Lung (tissue), 12 donors: ENCODE results near the gene FHOD3. TPM values are rescaled to one million over a fixed set of nuclear protein-coding genes. Genes with fewer than 3 reads are reported as not detected.

ENCODE experiments used
- ATAC-seq: fragments of 200-7000 bp; cut with Tn5 transposase; one replicate; pipeline ENCODE4 v1.9.1; 2020; ENCODE audit warnings: moderate number of reproducible peaks; ENCODE audit not compliant: insufficient read depth, low FRiP score
- DNase-seq, 3 donors: peaks; one replicate each; pipeline ENCODE4 v3.0.0-alpha.2; 2013 to 2017
- H3K27ac ChIP-seq, 2 donors: one replicate each; pipeline ENCODE4 v1.5.1; 2013; ENCODE audit warnings: mild to moderate bottlenecking in 2 of 2, moderate library complexity in 2 of 2, control low read depth in 1 of 2, inconsistent platforms in 1 of 2, low read depth in 1 of 2, low read length in 1 of 2
- H3K27me3 ChIP-seq, 3 donors: one replicate each; pipeline ENCODE4 v1.5.1; 2013; ENCODE audit warnings: low read length in 2 of 3; ENCODE audit not compliant: control insufficient read depth in 3 of 3, insufficient read depth in 3 of 3
- H3K36me3 ChIP-seq, 4 donors: one replicate each; pipeline ENCODE4 v1.5.1; 2013; ENCODE audit warnings: low read length in 4 of 4, mild to moderate bottlenecking in 1 of 4, moderate library complexity in 1 of 4; ENCODE audit not compliant: control insufficient read depth in 4 of 4, insufficient read depth in 4 of 4
- H3K4me1 ChIP-seq, 5 donors: one replicate each; pipeline ENCODE4 v1.5.1; 2013; ENCODE audit warnings: low read length in 5 of 5, mild to moderate bottlenecking in 2 of 5, moderate library complexity in 1 of 5; ENCODE audit not compliant: control insufficient read depth in 5 of 5, insufficient read depth in 5 of 5
- H3K4me3 ChIP-seq: one replicate; pipeline ENCODE4 v1.5.1; 2013; ENCODE audit warnings: mild to moderate bottlenecking, control low read depth, moderate library complexity
- H3K9ac ChIP-seq, 2 donors: one replicate each; pipeline ENCODE4 v1.5.1; 2013; ENCODE audit warnings: low read length in 2 of 2, control low read depth in 1 of 2; ENCODE audit not compliant: insufficient read depth in 1 of 2
- H3K9me3 ChIP-seq, 4 donors: one replicate each; pipeline ENCODE4 v1.5.1; 2013; ENCODE audit warnings: low read length in 3 of 4, mild to moderate bottlenecking in 1 of 4, moderate library complexity in 1 of 4; ENCODE audit not compliant: control insufficient read depth in 4 of 4, insufficient read depth in 3 of 4
- CTCF ChIP-seq: IDR thresholded peaks from 2 replicates; pipeline ENCODE4 v1.5.1; 2012; ENCODE audit warnings: mild to moderate bottlenecking; ENCODE audit errors: control extremely low read depth, extremely low read depth
- WGBS, 2 donors: extraction: QIAGEN DNeasy Blood & Tissue Kit; methylation state at CpG; one replicate each; pipeline ENCODE4 v1.1.7; 2013; 5-methylcytosine and 5-hydroxymethylcytosine counted together
- polyA plus RNA-seq, 2 donors: library from polyadenylated mRNA; stranded (reverse); fragments of 200-250 nt; gene quantifications; one replicate each; pipeline ENCODE4 v1.2.1, GENCODE V29; 2013
- total RNA-seq, 2 donors: library from RNA; depleted of rRNA in 1 of 2; stranded (reverse); fragments of >200 nt in 1 of 2; gene quantifications; one replicate each; pipeline ENCODE4 v1.2.1, GENCODE V29; 2014 to 2021
- donor health status: control.
- donor health status: control.
- donor health status: Bipolar disorder and iron deficiency.
- donor health status: healthy.
- donor health status: DM: yes; HTN: yes; CAD: no.

The FHOD3 gene
- total and polyA plus RNA-seq, 4 donors: 1.0 to 7.4 (median 2.9) TPM

- no peaks in the 10 kb centered on the region for H3K36me3 ChIP-seq
- 94 to 95% methylated on average over 6 of the region's 6 CpGs for WGBS, 2 donors
- H3K27me3 ChIP-seq: no peaks in the 10 kb centered on the region
- ATAC-seq (no peak), DNase-seq (no peak)
- no peak overlapping the region for H3K27ac ChIP-seq
- no peaks in the 10 kb centered on the region for H3K4me1 ChIP-seq
- H3K9me3 ChIP-seq: no peaks in the 10 kb centered on the region
- no peak overlapping the region for H3K4me3 ChIP-seq
- no peak overlapping the region for H3K9ac ChIP-seq
- TF ChIP-seq CTCF: no peak
Measured at GRCh38 chr18:36613069-36613468, 315.6 kb downstream of the FHOD3 start.

GRCh38 chr18:36613810-36614209 is 316.3 kb downstream of the FHOD3 start:
- Histone ChIP-seq H3K4me1 (no peaks in the 10 kb centered on the region), H3K27me3 (no peaks in the 10 kb centered on the region), H3K4me3 (no peak overlapping the region), H3K36me3 (no peaks in the 10 kb centered on the region), H3K27ac (no peak overlapping the region), H3K9me3 (no peaks in the 10 kb centered on the region), H3K9ac (no peak overlapping the region)
- DNase-seq: no peak
- WGBS, 2 donors: 81 to 82% methylated on average over 3 of the region's 3 CpGs
- no peak for ATAC-seq
- no peak for TF ChIP-seq CTCF

- Histone ChIP-seq H3K27ac (no peak overlapping the region), H3K4me3 (no peak overlapping the region), H3K27me3 (no peaks in the 10 kb centered on the region), H3K36me3 (no peaks in the 10 kb centered on the region), H3K9ac (no peak overlapping the region), H3K4me1 (peaks cover 0 to 2% (median 0%) of the 10 kb centered on the region in 5 donors), H3K9me3 (no peaks in the 10 kb centered on the region)
- 44 to 48% methylated on average over 2 of the region's 2 CpGs for WGBS, 2 donors
- no peak for DNase-seq
- TF ChIP-seq CTCF: no peak
- no peak for ATAC-seq
Measured at GRCh38 chr18:36620788-36621187, 323.3 kb downstream of the FHOD3 start.

- peaks cover 0 to 8% (median 0%) of the 10 kb centered on the region in 5 donors for H3K4me1 ChIP-seq
- no peak overlapping the region for H3K4me3 ChIP-seq
- peak overlapping the region in 1 of 2 donors; percentile 58 for H3K27ac ChIP-seq
- no peaks in the 10 kb centered on the region for H3K9me3 ChIP-seq
- no peak overlapping the region for H3K9ac ChIP-seq
- ATAC-seq (no peak), DNase-seq (no peak)
- no peak for TF ChIP-seq CTCF
- WGBS, 2 donors: 82 to 88% methylated on average over 5 of the region's 5 CpGs
- no peaks in the 10 kb centered on the region for H3K27me3 ChIP-seq
- H3K36me3 ChIP-seq: no peaks in the 10 kb centered on the region
Measured at GRCh38 chr18:36622610-36623009, 325.1 kb downstream of the FHOD3 start.
